IMR-90 (cell line): ENCODE results near the gene PRDM9. TPM values are rescaled to one million over a fixed set of nuclear protein-coding genes. Genes with fewer than 3 reads are reported as not detected.

ENCODE experiments used
- ATAC-seq: fragments of 200-7000 bp; cut with Tn5 transposase; 2 replicates; pipeline ENCODE4 v1.9.1; 2020; ENCODE audit warnings: low read depth, mild to moderate bottlenecking, moderate library complexity
- BruUV-seq: library from RNA; stranded (reverse); fragments of 400-500 nt; replicated peaks from 2 replicates; lab custom pipeline; 2021; lab: Mats Ljungman, UMichigan
- CTCF ChIA-PET: fragments of 300-600 bp; formaldehyde crosslinking; extraction: SDS; loops from one replicate; lab custom pipeline; 2021; ENCODE audit warnings: antibody characterized with exemption; lab: Yijun Ruan, JAX
- POLR2A ChIA-PET: fragments of 300-600 bp; sonication (Branson Sonifier 250); formaldehyde crosslinking; loops from one replicate; lab custom pipeline; 2022; ENCODE audit warnings: antibody characterized with exemption; ENCODE audit not compliant: unreplicated experiment; lab: Charles Lee
- DNase-seq: peaks from one replicate; pipeline ENCODE4 v3.0.0; 2013
- H2AFZ ChIP-seq: replicated peaks from 2 replicates; pipeline ENCODE3; 2013; ENCODE audit warnings: low read length, mild to moderate bottlenecking; ENCODE audit not compliant: poor library complexity
- H2AK5ac ChIP-seq: 2 replicates; pipeline ENCODE4 v1.6.1; 2013; ENCODE audit warnings: low read depth, low read length, inconsistent platforms
- H2AK9ac ChIP-seq: replicated peaks from 2 replicates; pipeline ENCODE3; 2013; ENCODE audit warnings: mild to moderate bottlenecking, low read depth, low read length, moderate library complexity; ENCODE audit not compliant: poor library complexity
- H2BK120ac ChIP-seq: 2 replicates; pipeline ENCODE4 v1.6.1; 2013; ENCODE audit warnings: low read depth, low read length, inconsistent platforms
- H2BK15ac ChIP-seq: 3 replicates; pipeline ENCODE4 v1.6.1; 2013; ENCODE audit warnings: low read depth, low read length, inconsistent platforms
- H2BK20ac ChIP-seq: 2 replicates; pipeline ENCODE4 v1.6.1; 2013; ENCODE audit warnings: low read depth, mild to moderate bottlenecking, inconsistent platforms, low read length, moderate library complexity
- H2BK5ac ChIP-seq: 2 replicates; pipeline ENCODE4 v1.6.1; 2013; ENCODE audit warnings: mild to moderate bottlenecking, low read depth, low read length, inconsistent platforms; ENCODE audit not compliant: poor library complexity, severe bottlenecking
- H3K14ac ChIP-seq: replicated peaks from 2 replicates; pipeline ENCODE4 v1.6.1; 2013; ENCODE audit warnings: low read depth, low read length, inconsistent platforms
- H3K18ac ChIP-seq: 2 replicates; pipeline ENCODE4 v1.6.1; 2013; ENCODE audit warnings: low read depth, low read length, control low read depth
- H3K23ac ChIP-seq: 2 replicates; pipeline ENCODE4 v1.6.1; 2013; ENCODE audit warnings: low read depth, low read length, inconsistent platforms
- H3K27ac ChIP-seq: 2 replicates; pipeline ENCODE4 v1.5.1; 2013; ENCODE audit warnings: mild to moderate bottlenecking, control low read depth, low read length; ENCODE audit not compliant: insufficient read depth
- H3K27me3 ChIP-seq: 2 replicates; pipeline ENCODE4 v1.6.1; 2013; ENCODE audit warnings: low read length; ENCODE audit not compliant: control insufficient read depth, insufficient read depth
- H3K36me3 ChIP-seq: 2 replicates; pipeline ENCODE4 v1.6.1; 2013; ENCODE audit warnings: low read length, mixed read lengths; ENCODE audit not compliant: control insufficient read depth, insufficient read depth
- H3K4ac ChIP-seq: 2 replicates; pipeline ENCODE4 v1.6.1; 2013; ENCODE audit warnings: low read depth, low read length, inconsistent platforms
- H3K4me1 ChIP-seq: 2 replicates; pipeline ENCODE4 v1.6.1; 2013; ENCODE audit warnings: low read length, mixed read lengths; ENCODE audit not compliant: control insufficient read depth, insufficient read depth
- H3K4me2 ChIP-seq: 2 replicates; pipeline ENCODE4 v1.6.1; 2013; ENCODE audit warnings: low read depth, mild to moderate bottlenecking, control low read depth, low read length, moderate library complexity
- H3K4me3 ChIP-seq: 2 replicates; pipeline ENCODE4 v1.5.1; 2013; ENCODE audit warnings: low read depth, mild to moderate bottlenecking, control low read depth, low read length, moderate library complexity; ENCODE audit not compliant: insufficient read depth
- H3K56ac ChIP-seq: 2 replicates; pipeline ENCODE4 v1.6.1; 2013; ENCODE audit warnings: low read length, inconsistent platforms; ENCODE audit not compliant: insufficient read depth; ENCODE audit errors: extremely low read depth
- H3K79me1 ChIP-seq, 2 experiments: 2 replicates each; pipeline ENCODE4 v1.6.1; 2013; ENCODE audit warnings: low read length in 2 of 2, inconsistent platforms in 1 of 2, low read depth in 1 of 2
- H3K9ac ChIP-seq: 2 replicates; pipeline ENCODE4 v1.6.1; 2013; ENCODE audit warnings: low read depth, low read length, control low read depth
- H3K9me1 ChIP-seq: 2 replicates; pipeline ENCODE4 v1.6.1; 2013; ENCODE audit warnings: low read length, inconsistent platforms; ENCODE audit not compliant: insufficient read depth
- H3K9me3 ChIP-seq: 2 replicates; pipeline ENCODE4 v1.6.1; 2013; ENCODE audit warnings: low read length; ENCODE audit not compliant: control insufficient read depth, insufficient read depth
- H4K20me1 ChIP-seq: 2 replicates; pipeline ENCODE4 v1.6.1; 2013; ENCODE audit warnings: low read length, inconsistent platforms; ENCODE audit not compliant: insufficient read depth
- H4K5ac ChIP-seq: 2 replicates; pipeline ENCODE4 v1.6.1; 2013; ENCODE audit warnings: mild to moderate bottlenecking, low read depth, low read length, control low read depth
- H4K8ac ChIP-seq, 2 experiments: 2 replicates each; pipeline ENCODE4 v1.6.1; 2013; ENCODE audit warnings: low read depth in 2 of 2, low read length in 2 of 2, control low read depth in 1 of 2, inconsistent platforms in 1 of 2
- H4K91ac ChIP-seq: 2 replicates; pipeline ENCODE4 v1.6.1; 2013; ENCODE audit warnings: low read depth, low read length, inconsistent platforms; ENCODE audit not compliant: insufficient read depth
- BHLHE40 ChIP-seq: fragments of 150-350 bp; IDR thresholded peaks from 2 replicates; pipeline ENCODE4 v1.6.1; 2016; ENCODE audit warnings: mild to moderate bottlenecking, low read depth, low read length
- CEBPB ChIP-seq: IDR thresholded peaks from 2 replicates; pipeline ENCODE4 v1.6.1; 2012; ENCODE audit warnings: low read depth, low read length, improper control_type of control experiment
- CHD1 ChIP-seq: IDR thresholded peaks from 2 replicates; pipeline ENCODE4 v1.6.1; 2012; ENCODE audit warnings: low read depth, low read length, improper control_type of control experiment
- FOS ChIP-seq: fragments of 150-350 bp; IDR thresholded peaks from 2 replicates; pipeline ENCODE4 v1.6.1; 2016; ENCODE audit warnings: low read depth, low read length
- MAFK ChIP-seq: IDR thresholded peaks from 2 replicates; pipeline ENCODE4 v1.6.1; 2012; ENCODE audit warnings: low read depth, low read length, improper control_type of control experiment
- MAZ ChIP-seq: IDR thresholded peaks from 2 replicates; pipeline ENCODE4 v1.6.1; 2012; ENCODE audit warnings: low read depth, mild to moderate bottlenecking, low read length, improper control_type of control experiment, moderate library complexity, borderline replicate concordance
- MXI1 ChIP-seq: IDR thresholded peaks from 2 replicates; pipeline ENCODE4 v1.6.1; 2012; ENCODE audit warnings: low read depth, mild to moderate bottlenecking, low read length, moderate library complexity, borderline replicate concordance
- NFE2L2 ChIP-seq: fragments of 150-350 bp; IDR thresholded peaks from 2 replicates; pipeline ENCODE4 v1.6.1; 2016; ENCODE audit warnings: low read depth, mild to moderate bottlenecking, low read length
- POLR2A ChIP-seq: IDR thresholded peaks from 2 replicates; pipeline ENCODE4 v1.6.1; 2012; ENCODE audit warnings: mild to moderate bottlenecking, low read depth, low read length
- RAD21 ChIP-seq: IDR thresholded peaks from 2 replicates; pipeline ENCODE4 v1.6.1; 2012; ENCODE audit warnings: low read length, improper control_type of control experiment
- RCOR1 ChIP-seq: IDR thresholded peaks from 2 replicates; pipeline ENCODE4 v1.6.1; 2012; ENCODE audit warnings: mild to moderate bottlenecking, low read length, improper control_type of control experiment; ENCODE audit not compliant: insufficient replicate concordance
- RFX5 ChIP-seq: IDR thresholded peaks from 2 replicates; pipeline ENCODE4 v1.8.0; 2012; ENCODE audit warnings: low read depth, mild to moderate bottlenecking, low read length, moderate library complexity
- SMC3 ChIP-seq: fragments of 150-350 bp; IDR thresholded peaks from 2 replicates; pipeline ENCODE4 v1.6.1; 2016; ENCODE audit warnings: low read depth, mild to moderate bottlenecking, antibody characterized with exemption, low read length, moderate library complexity
- WGBS, 2 experiments: methylation state at CpG; one replicate each; pipeline versions ENCODE4 v1.1.5 to v1.1.7; 2013; ENCODE audit warnings: missing lambda C conversion rate in 2 of 2; ENCODE audit not compliant: insufficient read length in 1 of 2; ENCODE audit errors: extremely low coverage in 2 of 2; 5-methylcytosine and 5-hydroxymethylcytosine counted together
- dilution Hi-C: fragments of 300-500 bp; cut with HindIII; formaldehyde crosslinking; loops from one replicate; pipeline ENCODE4 v1.14.3; 2018; ENCODE audit warnings: low sequenced_read_pairs; ENCODE audit not compliant: unreplicated experiment
- in situ Hi-C: fragments of 300-500 bp; cut with MboI; formaldehyde crosslinking; loops from 3 replicates; pipeline ENCODE4 v1.14.3; 2019; ENCODE audit warnings: low sequenced_read_pairs, inconsistent platforms, mixed read lengths
- intact Hi-C: fragments of 100-400 bp; cut with micrococcal nuclease; formaldehyde crosslinking; loops from 2 replicates; pipeline ENCODE4 v1.10.0; 2022
- polyA plus RNA-seq, 3 experiments: library from polyadenylated mRNA; depleted of rRNA; stranded (reverse); fragments of >200 nt; gene quantifications; 2 replicates each; pipeline ENCODE4 v1.2.3, GENCODE V29; 2012; ENCODE audit warnings: low replicate concordance in 1 of 3
- total RNA-seq: library from RNA; depleted of rRNA; stranded (reverse); fragments of >200 nt; gene quantifications from 2 replicates; pipeline ENCODE4 v1.2.3, GENCODE V29; 2012
- TF ChIP-seq, protein P1 (sequence below): conservative IDR thresholded peaks from 2 replicates; pipeline ENCODE4 v1.5.1; 2012; ENCODE audit warnings: mild to moderate bottlenecking, low read depth, low read length, improper control_type of control experiment
- TF ChIP-seq, protein P2 (sequence below): fragments of 150-350 bp; IDR thresholded peaks from 2 replicates; pipeline ENCODE4 v1.6.1; 2016; ENCODE audit warnings: low read depth, mild to moderate bottlenecking, low read length, moderate library complexity, borderline replicate concordance
- TF ChIP-seq, protein P3 (sequence below): fragments of 150-350 bp; IDR thresholded peaks from 2 replicates; pipeline ENCODE4 v1.6.1; 2017; ENCODE audit warnings: mild to moderate bottlenecking, antibody characterized with exemption, low read length, low read depth

The PRDM9 gene
- total and polyA plus RNA-seq, 2 of the 4 experiments (the other 2 are of a cell fraction): not detected

DNA sequence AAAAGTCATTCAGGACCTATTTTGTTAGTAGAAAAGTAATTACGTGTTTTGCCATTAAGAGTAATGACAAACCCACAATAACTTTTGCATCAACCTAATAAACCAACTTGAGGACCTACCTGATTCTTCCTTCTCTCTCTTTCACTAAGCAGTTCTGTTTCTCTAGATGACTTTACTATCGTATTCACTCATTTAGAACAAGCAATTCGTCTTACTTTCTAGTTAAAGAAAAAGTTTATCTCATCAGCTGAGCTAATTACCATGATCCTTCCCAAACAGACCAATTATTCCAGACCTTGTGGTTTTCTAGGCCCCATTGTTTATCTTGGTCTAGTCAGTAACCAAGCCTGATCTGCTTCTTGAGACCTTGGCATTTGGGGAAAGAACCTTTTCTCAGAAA, 49.6 kb upstream of the PRDM9 start:
- H3K4me1 ChIP-seq: no peaks in the 10 kb centered on the region
- H4K20me1 ChIP-seq: no peaks in the 10 kb centered on the region
- H3K27ac ChIP-seq: no peak overlapping the region
- no peak overlapping the region for H3K9ac ChIP-seq
- H3K9me1 ChIP-seq: no peaks in the 10 kb centered on the region
- no peaks in the 10 kb centered on the region for H3K27me3 ChIP-seq
- no TSS peak for BruUV-seq
- no CpG with 5 or more reads among the region's 3 CpGs for WGBS, 2 experiments
- no peak overlapping the region for H3K56ac ChIP-seq
- no peak overlapping the region for H2AK9ac ChIP-seq
- no peak overlapping the region for H3K18ac ChIP-seq
- H3K14ac ChIP-seq: no peak overlapping the region
- H3K23ac ChIP-seq: no peak overlapping the region
- no peak for ATAC-seq
- DNase-seq: no peak
- H2BK120ac ChIP-seq: no peak overlapping the region
- H3K4me2 ChIP-seq: no peak overlapping the region
- dilution Hi-C loops: no loop called here
- no peak for TF ChIP-seq CHD1
- TF ChIP-seq, protein P1, sequence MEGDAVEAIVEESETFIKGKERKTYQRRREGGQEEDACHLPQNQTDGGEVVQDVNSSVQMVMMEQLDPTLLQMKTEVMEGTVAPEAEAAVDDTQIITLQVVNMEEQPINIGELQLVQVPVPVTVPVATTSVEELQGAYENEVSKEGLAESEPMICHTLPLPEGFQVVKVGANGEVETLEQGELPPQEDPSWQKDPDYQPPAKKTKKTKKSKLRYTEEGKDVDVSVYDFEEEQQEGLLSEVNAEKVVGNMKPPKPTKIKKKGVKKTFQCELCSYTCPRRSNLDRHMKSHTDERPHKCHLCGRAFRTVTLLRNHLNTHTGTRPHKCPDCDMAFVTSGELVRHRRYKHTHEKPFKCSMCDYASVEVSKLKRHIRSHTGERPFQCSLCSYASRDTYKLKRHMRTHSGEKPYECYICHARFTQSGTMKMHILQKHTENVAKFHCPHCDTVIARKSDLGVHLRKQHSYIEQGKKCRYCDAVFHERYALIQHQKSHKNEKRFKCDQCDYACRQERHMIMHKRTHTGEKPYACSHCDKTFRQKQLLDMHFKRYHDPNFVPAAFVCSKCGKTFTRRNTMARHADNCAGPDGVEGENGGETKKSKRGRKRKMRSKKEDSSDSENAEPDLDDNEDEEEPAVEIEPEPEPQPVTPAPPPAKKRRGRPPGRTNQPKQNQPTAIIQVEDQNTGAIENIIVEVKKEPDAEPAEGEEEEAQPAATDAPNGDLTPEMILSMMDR: no peak
- TF ChIP-seq, protein P2, sequence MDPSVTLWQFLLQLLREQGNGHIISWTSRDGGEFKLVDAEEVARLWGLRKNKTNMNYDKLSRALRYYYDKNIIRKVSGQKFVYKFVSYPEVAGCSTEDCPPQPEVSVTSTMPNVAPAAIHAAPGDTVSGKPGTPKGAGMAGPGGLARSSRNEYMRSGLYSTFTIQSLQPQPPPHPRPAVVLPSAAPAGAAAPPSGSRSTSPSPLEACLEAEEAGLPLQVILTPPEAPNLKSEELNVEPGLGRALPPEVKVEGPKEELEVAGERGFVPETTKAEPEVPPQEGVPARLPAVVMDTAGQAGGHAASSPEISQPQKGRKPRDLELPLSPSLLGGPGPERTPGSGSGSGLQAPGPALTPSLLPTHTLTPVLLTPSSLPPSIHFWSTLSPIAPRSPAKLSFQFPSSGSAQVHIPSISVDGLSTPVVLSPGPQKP: no peak
- TF ChIP-seq POLR2A: no peak
- no peak for TF ChIP-seq CEBPB
- TF ChIP-seq RAD21: no peak
- no peak for TF ChIP-seq RCOR1
- no peak for TF ChIP-seq NFE2L2
- no peak for TF ChIP-seq RFX5
- no peak for TF ChIP-seq SMC3
- TF ChIP-seq FOS: no peak
- no peak for TF ChIP-seq MXI1
- TF ChIP-seq MAZ: no peak
- no peak for TF ChIP-seq MAFK
- TF ChIP-seq, protein P3, sequence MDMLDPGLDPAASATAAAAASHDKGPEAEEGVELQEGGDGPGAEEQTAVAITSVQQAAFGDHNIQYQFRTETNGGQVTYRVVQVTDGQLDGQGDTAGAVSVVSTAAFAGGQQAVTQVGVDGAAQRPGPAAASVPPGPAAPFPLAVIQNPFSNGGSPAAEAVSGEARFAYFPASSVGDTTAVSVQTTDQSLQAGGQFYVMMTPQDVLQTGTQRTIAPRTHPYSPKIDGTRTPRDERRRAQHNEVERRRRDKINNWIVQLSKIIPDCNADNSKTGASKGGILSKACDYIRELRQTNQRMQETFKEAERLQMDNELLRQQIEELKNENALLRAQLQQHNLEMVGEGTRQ: no peak
- TF ChIP-seq BHLHE40: no peak
- CTCF ChIA-PET: no interaction called here
- no peak overlapping the region for H2AFZ ChIP-seq
- no peak overlapping the region for H2BK15ac ChIP-seq
- no peak overlapping the region for H2BK20ac ChIP-seq
- no peak overlapping the region for H4K5ac ChIP-seq
- H4K8ac ChIP-seq: no peak overlapping the region
- no peaks in the 10 kb centered on the region for H3K79me1 ChIP-seq
- H3K4ac ChIP-seq: no peak overlapping the region
- H2AK5ac ChIP-seq: no peak overlapping the region
- intact Hi-C loops: no loop called here
- H3K4me3 ChIP-seq: no peak overlapping the region
- H3K9me3 ChIP-seq: peaks cover 1% of the 10 kb centered on the region; the same call in 1 of the 2 replicates
- in situ Hi-C loops: no loop called here
- no peak overlapping the region for H2BK5ac ChIP-seq
- H3K36me3 ChIP-seq: no peaks in the 10 kb centered on the region
- no peak overlapping the region for H4K91ac ChIP-seq
- POLR2A ChIA-PET: no interaction called here
